Skeletal muscle satellite cell (primary cell): Measurements from ENCODE around the gene PALMD.

Experiments used
- H3K27me3 ChIP-seq: 2 replicates; pipeline ENCODE4 v1.7.0; 2013; ENCODE audit warnings: low read length; ENCODE audit not compliant: control insufficient read depth, insufficient read depth
- H3K36me3 ChIP-seq: 2 replicates; pipeline ENCODE4 v1.7.0; 2013; ENCODE audit warnings: mild to moderate bottlenecking, control low read depth, low read length; ENCODE audit not compliant: insufficient read depth
- H3K4me1 ChIP-seq: 2 replicates; pipeline ENCODE4 v1.7.0; 2013; ENCODE audit warnings: low read length; ENCODE audit not compliant: control insufficient read depth, insufficient read depth
- H3K4me2 ChIP-seq: 2 replicates; pipeline ENCODE4 v1.7.0; 2013; ENCODE audit warnings: mild to moderate bottlenecking, low read length
- H3K4me3 ChIP-seq: 2 replicates; pipeline ENCODE4 v1.7.0; 2013; ENCODE audit warnings: low read length
- H3K9ac ChIP-seq: 2 replicates; pipeline ENCODE4 v1.7.0; 2013; ENCODE audit warnings: mild to moderate bottlenecking, low read depth, low read length, moderate library complexity
- H3K9me3 ChIP-seq: replicated peaks from 2 replicates; pipeline ENCODE4 v1.7.0; 2013; ENCODE audit warnings: mild to moderate bottlenecking, control low read depth, low read length

Gene PALMD

DNA sequence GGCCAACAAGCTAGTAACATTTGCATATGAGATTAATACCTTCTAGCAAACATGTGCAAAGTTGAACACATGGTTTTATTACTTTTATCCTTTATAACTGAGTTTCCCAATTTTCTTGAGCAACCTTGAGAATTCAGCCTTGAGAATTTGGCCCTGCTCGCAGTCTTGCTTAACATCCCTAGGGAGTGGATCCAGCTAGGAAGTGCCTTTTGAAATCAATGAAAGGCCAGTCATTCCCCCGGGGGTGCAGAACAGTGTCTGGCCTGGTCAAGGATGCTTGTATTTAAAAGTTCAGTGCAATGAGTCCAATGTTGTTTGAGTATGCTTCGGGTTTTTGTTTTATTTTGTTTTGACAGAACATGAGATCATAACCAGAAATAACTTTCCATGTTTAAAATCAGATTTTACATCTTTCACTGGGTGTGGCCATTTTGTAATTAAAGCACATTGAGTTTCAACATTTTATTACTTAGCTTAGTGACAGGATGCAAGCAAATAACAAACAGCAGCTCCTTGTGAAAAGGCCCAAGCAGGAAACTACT, 16.7 kb downstream of the PALMD start:
- Histone ChIP-seq H3K4me3 (no peak overlapping the region), H3K27me3 (no peaks in the 10 kb centered on the region), H3K9me3 (no peaks in the 10 kb centered on the region), H3K9ac (peak overlapping the region; percentile 29), H3K4me1 (peaks cover 26% of the 10 kb centered on the region), H3K4me2 (no peak overlapping the region), H3K36me3 (no peaks in the 10 kb centered on the region)

DNA sequence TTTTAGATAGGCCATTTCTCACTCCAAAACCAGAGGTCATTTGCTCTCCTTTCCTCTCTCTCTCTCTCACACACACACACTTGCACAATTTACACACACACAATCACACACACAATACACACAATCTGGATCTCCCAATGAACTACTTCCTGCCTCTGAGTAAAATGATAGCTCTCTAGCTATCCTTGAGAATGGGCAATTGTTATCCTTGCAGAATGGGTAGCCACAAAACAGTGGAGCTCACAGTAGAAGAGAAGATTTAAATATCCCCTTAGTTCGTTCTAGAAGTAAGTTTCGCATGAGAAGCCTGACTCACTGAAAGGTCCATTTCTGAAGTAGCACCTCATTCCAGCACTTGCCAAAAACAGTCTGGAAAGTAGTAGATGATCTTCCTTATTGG, 17.6 kb downstream of the PALMD start:
- no peak overlapping the region for H3K4me2 ChIP-seq
- H3K4me3 ChIP-seq, result no peak overlapping the region
- H3K4me1 ChIP-seq, result peaks cover 26% of the 10 kb centered on the region
- H3K9ac ChIP-seq, result no peak overlapping the region
- H3K27me3 ChIP-seq, result no peaks in the 10 kb centered on the region
- no peaks in the 10 kb centered on the region for H3K36me3 ChIP-seq
- no peaks in the 10 kb centered on the region for H3K9me3 ChIP-seq

DNA sequence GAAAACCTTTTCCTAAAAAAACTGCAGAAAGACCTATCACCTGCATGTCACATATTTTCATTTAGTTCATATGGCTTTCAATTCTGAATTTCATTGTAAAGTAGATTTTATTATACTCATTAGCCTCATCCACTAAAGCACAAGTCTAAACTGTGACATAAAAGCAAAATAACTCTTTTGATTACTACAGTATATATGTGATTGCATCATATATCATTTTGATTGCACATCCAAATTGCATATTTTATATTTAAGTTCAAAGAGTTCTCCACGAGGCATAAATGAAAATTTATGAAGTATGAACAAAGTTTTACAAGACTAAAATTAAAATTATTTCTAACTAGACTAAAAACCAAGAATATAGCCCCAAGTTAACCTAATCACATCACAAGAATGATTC, 19.3 kb downstream of the PALMD start:
- Histone ChIP-seq H3K4me2 (no peak overlapping the region), H3K36me3 (no peaks in the 10 kb centered on the region), H3K9me3 (no peaks in the 10 kb centered on the region), H3K27me3 (no peaks in the 10 kb centered on the region), H3K4me3 (no peak overlapping the region), H3K4me1 (peaks cover 22% of the 10 kb centered on the region), H3K9ac (no peak overlapping the region)

DNA sequence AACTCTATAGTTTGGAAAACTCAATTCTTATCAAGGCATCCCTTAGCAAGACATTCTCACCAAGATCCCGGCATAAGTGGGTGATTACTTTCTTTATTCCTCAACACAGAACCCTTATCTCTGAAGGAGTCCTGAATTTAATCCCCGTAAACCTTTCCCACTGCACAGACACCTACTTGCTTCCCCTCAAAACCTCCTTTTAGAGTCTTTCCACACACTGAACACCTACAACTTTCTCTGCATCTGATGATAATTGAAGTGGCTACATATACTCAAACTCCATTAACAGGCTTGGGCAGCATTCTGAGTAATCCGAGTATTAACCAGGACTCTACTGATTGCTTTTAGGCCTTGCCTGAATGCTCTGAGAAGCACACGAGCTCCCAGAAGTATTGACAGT, 23.5 kb downstream of the PALMD start:
- H3K27me3 ChIP-seq, result no peaks in the 10 kb centered on the region
- no peak overlapping the region for H3K4me2 ChIP-seq
- no peak overlapping the region for H3K9ac ChIP-seq
- H3K4me1 ChIP-seq, result peaks cover 12% of the 10 kb centered on the region
- H3K9me3 ChIP-seq, result no peaks in the 10 kb centered on the region
- no peaks in the 10 kb centered on the region for H3K36me3 ChIP-seq
- H3K4me3 ChIP-seq, result no peak overlapping the region

DNA sequence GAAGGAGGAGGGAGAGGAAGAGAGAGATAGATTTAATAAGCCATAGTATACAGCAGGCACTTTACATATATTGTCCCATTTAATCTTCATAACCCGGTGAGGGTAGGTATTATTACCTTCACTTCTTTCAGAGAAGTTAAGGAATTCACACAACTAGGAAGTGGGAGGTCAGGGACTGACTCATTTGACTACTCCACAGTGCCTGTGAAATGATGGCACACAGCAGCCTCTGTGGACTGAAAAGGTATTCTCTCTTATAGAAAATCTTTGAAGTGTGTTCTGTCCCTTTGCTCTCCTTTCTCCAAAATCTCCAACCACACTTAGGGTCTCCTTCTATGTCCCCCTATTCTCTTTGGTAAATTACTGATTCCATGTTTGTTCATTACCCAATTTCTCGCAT, 23.9 kb downstream of the PALMD start:
- Histone ChIP-seq H3K27me3 (no peaks in the 10 kb centered on the region), H3K4me3 (no peak overlapping the region), H3K9ac (no peak overlapping the region), H3K36me3 (no peaks in the 10 kb centered on the region), H3K9me3 (no peaks in the 10 kb centered on the region), H3K4me2 (no peak overlapping the region), H3K4me1 (peaks cover 15% of the 10 kb centered on the region)

DNA sequence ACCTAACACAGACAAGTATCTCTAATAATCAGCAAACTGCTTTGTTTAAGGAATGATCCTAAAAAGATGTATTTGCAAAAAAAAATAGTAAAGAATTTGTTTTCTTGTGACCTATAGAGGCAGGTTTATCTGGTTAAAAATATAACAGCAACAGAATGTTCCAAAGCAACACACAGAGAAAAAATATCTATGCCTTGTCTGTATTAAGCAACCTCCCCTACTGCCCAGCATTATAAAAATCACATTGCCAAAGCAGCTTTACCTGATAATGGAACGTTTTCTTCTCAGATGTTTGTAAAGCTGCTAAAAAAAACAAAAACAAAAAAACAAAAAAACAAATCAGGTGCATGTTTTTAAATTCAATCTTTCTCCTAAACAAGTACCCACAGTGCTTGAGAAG, 24.7 kb downstream of the PALMD start:
- Histone ChIP-seq H3K4me3 (no peak overlapping the region), H3K9ac (no peak overlapping the region), H3K4me1 (peaks cover 16% of the 10 kb centered on the region), H3K27me3 (no peaks in the 10 kb centered on the region), H3K36me3 (no peaks in the 10 kb centered on the region), H3K4me2 (no peak overlapping the region), H3K9me3 (no peaks in the 10 kb centered on the region)

DNA sequence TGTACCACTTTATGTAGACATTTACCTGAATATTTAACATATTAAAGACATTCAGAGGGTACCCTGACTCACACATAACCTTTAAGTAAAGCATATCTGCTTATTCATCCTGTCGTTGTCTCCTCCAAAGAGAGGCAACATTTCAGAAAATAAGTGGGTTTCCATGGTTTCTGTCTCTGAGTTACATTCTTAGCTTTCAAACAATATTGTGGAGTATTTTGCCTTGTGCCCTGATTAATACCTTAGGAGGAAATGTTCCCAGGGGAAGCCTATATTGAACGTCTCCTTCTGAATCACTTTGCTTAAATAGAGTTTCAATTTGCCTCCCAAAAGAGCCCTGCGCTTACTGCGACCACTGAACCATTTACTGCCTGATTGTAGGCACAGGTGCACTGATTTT, 26.1 kb downstream of the PALMD start:
- no peaks in the 10 kb centered on the region for H3K27me3 ChIP-seq
- peaks cover 16% of the 10 kb centered on the region for H3K4me1 ChIP-seq
- H3K9me3 ChIP-seq, result no peaks in the 10 kb centered on the region
- H3K4me3 ChIP-seq, result no peak overlapping the region
- H3K36me3 ChIP-seq, result no peaks in the 10 kb centered on the region
- peak overlapping the region; percentile 41 for H3K4me2 ChIP-seq
- no peak overlapping the region for H3K9ac ChIP-seq

DNA sequence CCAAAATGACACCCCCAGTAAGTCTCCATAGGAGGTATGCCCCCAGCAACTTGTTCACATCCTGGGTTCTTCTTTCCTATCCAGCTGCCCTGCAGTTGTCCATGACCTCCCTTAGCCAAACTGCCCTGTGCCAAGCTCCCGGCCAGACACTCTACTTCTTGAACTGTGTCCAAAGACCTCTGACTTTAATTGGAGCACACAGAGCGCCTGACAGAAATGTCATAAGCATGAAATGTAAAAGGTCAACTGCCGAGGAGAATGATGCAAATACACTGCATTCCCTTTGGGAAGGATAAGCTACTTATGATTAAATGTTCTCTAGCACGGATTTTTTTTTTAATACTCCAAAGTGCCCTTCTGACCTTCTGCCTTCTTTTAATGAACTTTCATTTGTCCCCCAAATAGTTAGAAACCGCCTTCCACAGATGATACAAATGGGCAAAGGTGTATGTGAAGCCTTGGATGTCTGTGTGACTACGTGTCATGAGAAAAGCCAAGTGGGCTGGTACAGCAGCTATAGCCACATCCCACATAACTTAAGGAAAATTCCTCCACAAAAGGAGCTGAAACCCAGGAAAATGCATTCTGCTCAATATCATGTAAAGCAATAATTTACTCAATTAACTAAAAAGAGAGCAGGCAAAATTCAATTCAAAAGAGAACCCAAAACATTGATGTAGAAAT, 26.8 kb downstream of the PALMD start:
- H3K9me3 ChIP-seq, result no peaks in the 10 kb centered on the region
- peaks cover 16% of the 10 kb centered on the region for H3K4me1 ChIP-seq
- H3K4me3 ChIP-seq, result no peak overlapping the region
- H3K27me3 ChIP-seq, result no peaks in the 10 kb centered on the region
- peak overlapping the region; percentile 41 for H3K4me2 ChIP-seq
- H3K36me3 ChIP-seq, result no peaks in the 10 kb centered on the region
- H3K9ac ChIP-seq, result no peak overlapping the region

DNA sequence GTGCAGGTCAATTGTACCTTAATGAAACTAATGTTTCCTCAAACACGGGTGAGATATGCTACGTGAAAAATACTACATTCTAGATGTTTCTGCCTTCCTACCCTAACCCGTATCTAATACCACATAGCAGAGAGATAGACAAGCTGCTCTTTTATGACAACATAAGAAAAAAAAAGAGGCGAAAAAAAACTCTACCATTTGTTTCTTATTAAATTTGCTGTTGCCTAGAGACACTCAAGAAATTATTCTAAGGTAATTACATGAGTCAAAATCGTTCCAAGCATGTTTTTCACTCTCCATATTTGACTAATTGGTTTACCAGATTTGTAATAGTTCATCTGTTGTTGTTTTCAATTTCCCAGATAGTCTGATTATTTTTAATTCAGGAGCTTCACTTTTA, 27.4 kb downstream of the PALMD start:
- Histone ChIP-seq H3K4me1 (peaks cover 16% of the 10 kb centered on the region), H3K36me3 (no peaks in the 10 kb centered on the region), H3K4me2 (no peak overlapping the region), H3K4me3 (no peak overlapping the region), H3K9ac (no peak overlapping the region), H3K27me3 (no peaks in the 10 kb centered on the region), H3K9me3 (no peaks in the 10 kb centered on the region)

DNA sequence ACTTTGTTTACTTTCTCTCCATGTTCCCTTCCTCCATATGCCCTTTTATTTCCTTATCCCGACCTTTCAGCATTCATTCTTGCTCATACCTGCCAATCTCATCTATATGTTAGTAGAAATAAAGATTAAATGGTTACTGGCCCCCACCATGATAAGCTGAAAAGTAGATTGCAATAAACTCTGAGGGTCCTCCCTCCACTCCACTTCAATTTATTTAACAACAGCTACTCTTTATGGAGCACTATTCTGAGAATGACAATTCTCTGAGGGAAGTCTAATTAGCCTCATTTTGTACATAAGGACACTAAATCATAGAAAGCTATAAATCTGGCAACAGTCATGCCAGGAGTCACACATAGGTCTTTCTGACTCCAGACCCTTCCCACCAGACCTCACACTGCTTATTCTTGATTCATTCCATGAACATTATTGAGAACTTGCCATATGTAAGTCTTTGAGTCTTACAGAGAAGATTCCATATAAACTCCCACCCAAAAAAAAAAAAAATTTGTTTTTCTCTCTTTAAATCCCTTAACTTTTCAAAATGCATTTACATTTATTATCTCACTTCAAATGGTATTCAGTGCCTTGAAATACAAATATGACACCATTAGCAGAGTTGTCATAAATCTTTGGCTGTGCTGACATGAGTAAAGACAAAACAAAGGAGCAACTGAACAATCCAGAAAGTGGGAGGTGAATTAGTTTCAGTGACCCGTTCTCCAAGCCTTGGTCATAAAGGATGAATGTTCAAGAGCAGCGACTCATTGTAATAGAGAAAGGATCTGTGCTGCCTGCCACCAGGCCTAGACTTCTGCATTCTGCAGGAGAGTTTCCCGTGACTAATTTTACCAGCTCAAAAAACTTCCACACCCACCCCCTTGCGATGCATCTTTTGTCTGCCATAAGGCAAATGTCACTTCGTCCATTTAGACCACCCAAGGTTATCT, 28.5 kb downstream of the PALMD start:
- no peak overlapping the region for H3K9ac ChIP-seq
- H3K4me1 ChIP-seq, result peaks cover 16% of the 10 kb centered on the region
- H3K27me3 ChIP-seq, result no peaks in the 10 kb centered on the region
- H3K36me3 ChIP-seq, result no peaks in the 10 kb centered on the region
- H3K9me3 ChIP-seq, result no peaks in the 10 kb centered on the region
- H3K4me2 ChIP-seq, result no peak overlapping the region
- no peak overlapping the region for H3K4me3 ChIP-seq

DNA sequence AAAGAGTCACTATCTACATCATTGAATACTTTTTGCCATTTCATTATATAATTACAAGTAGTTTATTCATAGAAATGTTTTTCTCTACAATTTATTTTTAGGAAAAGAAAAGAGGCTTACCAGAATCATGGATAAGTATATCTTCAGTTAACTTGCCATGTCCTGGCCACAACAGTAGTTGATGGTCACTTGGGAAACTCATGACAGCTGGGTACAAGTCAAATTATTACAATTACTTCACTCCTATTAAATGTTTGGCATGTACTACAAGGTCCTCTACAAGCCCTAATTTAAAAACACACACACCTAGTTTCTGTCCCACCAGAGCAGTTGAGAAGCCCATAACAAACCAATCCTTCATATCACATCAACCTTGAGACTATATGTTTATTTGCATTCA, 29.4 kb downstream of the PALMD start:
- Histone ChIP-seq H3K9me3 (no peaks in the 10 kb centered on the region), H3K36me3 (no peaks in the 10 kb centered on the region), H3K4me2 (no peak overlapping the region), H3K4me1 (peaks cover 19% of the 10 kb centered on the region), H3K4me3 (no peak overlapping the region), H3K27me3 (no peaks in the 10 kb centered on the region), H3K9ac (no peak overlapping the region)
